ENCODE measurements around the gene GRB7. TPM values are rescaled to one million over a fixed set of nuclear protein-coding genes. Genes with fewer than 3 reads are reported as not detected.
A peak's percentile ranks its signal among the peaks of the same experiment; 100 is the strongest.

The GRB7 gene
- total and polyA plus RNA-seq, 5 experiments from 2014 or later = not detected

GRCh38 chr17:39701012-39701783 lies 36.5 kb upstream of the GRB7 start:
- Mint-ChIP-seq H3K4me3 (peak overlapping the region in 4 of 10 donors; percentile 7 to 64 (median 38)), H3K27ac (peak overlapping the region in 1 of 10 donors; percentile 1), H3K9me3 (no peaks in the 10 kb centered on the region), H3K27me3 (peaks cover 22 to 35% (median 23%) of the 10 kb centered on the region in 5 donors), H3K4me1 (peaks cover 12 to 20% (median 13%) of the 10 kb centered on the region in 4 donors), H3K36me3 (peaks cover 0 to 10% (median 6%) of the 10 kb centered on the region in 3 donors)
- ATAC-seq = no peak
- POLR2A ChIA-PET = interaction anchor here (0.6 to 1.8 kb wide), 3 partner anchors 13 to 114 kb away, joined by 3 to 7 read pairs (median 4); partner anchors contain the start of gene PGAP3
- peak in 1 of 10 donors; percentile 35 for DNase-seq

GRCh38 chr17:39701784-39702422 lies 35.8 kb upstream of the GRB7 start:
- Mint-ChIP-seq H3K4me3 (no peak overlapping the region), H3K27me3 (peaks cover 22 to 35% (median 23%) of the 10 kb centered on the region in 5 donors), H3K36me3 (peaks cover 0 to 10% (median 6%) of the 10 kb centered on the region in 3 donors), H3K4me1 (peaks cover 15 to 25% (median 20%) of the 10 kb centered on the region in 4 donors), H3K27ac (no peak overlapping the region), H3K9me3 (no peaks in the 10 kb centered on the region)
- POLR2A ChIA-PET = interaction anchor here (1.7 kb wide), 1 partner anchor 14 kb away, joined by 6 read pairs; the partner anchor contains the start of gene PGAP3
- ATAC-seq (no peak), DNase-seq (peak in 1 of 10 donors; percentile 36)

- POLR2A ChIA-PET = interaction anchor here (1.7 kb wide), 1 partner anchor 16 kb away, joined by 6 read pairs; the partner anchor contains the start of gene PGAP3
- Mint-ChIP-seq H3K27ac (peak overlapping the region in 2 of 10 donors; percentile 1 to 49), H3K4me3 (no peak overlapping the region), H3K4me1 (peaks cover 20 to 32% (median 30%) of the 10 kb centered on the region in 4 donors), H3K36me3 (peaks cover 0 to 4% (median 4%) of the 10 kb centered on the region in 3 donors), H3K9me3 (no peaks in the 10 kb centered on the region), H3K27me3 (peaks cover 20 to 35% (median 23%) of the 10 kb centered on the region in 5 donors)
- DNase-seq (peak in 1 of 10 donors; percentile 41), ATAC-seq (no peak)
These were observed 34.5 kb upstream of the GRB7 start for GRCh38 chr17:39702901-39703893.

- DNase-seq (peak in 1 of 10 donors; percentile 48), ATAC-seq (no peak)
- H3K4me3 Mint-ChIP-seq = no peak overlapping the region
- peaks cover 20 to 36% (median 32%) of the 10 kb centered on the region in 4 donors for H3K4me1 Mint-ChIP-seq
- peaks cover 18 to 31% (median 21%) of the 10 kb centered on the region in 5 donors for H3K27me3 Mint-ChIP-seq
- no peaks in the 10 kb centered on the region for H3K9me3 Mint-ChIP-seq
- peak overlapping the region in 2 of 10 donors; percentile 1 to 49 for H3K27ac Mint-ChIP-seq
- H3K36me3 Mint-ChIP-seq = peaks cover 0 to 4% (median 2%) of the 10 kb centered on the region in 3 donors
- POLR2A ChIA-PET = no interaction called here
These were observed 33.8 kb upstream of the GRB7 start for GRCh38 chr17:39703913-39704312.

GRCh38 chr17:39704821-39705551 lies 32.8 kb upstream of the GRB7 start:
- Mint-ChIP-seq H3K36me3 (peaks cover 0 to 2% (median 0%) of the 10 kb centered on the region in 3 donors), H3K4me1 (peaks cover 21 to 38% (median 31%) of the 10 kb centered on the region in 4 donors), H3K4me3 (no peak overlapping the region), H3K9me3 (no peaks in the 10 kb centered on the region), H3K27me3 (peaks cover 9 to 20% (median 14%) of the 10 kb centered on the region in 5 donors), H3K27ac (no peak overlapping the region)
- DNase-seq = peak in 1 of 10 donors; percentile 46
- POLR2A ChIA-PET = interaction anchor here (0.6 kb wide), 1 partner anchor 17 kb away, joined by 3 read pairs; the partner anchor contains the start of gene PGAP3
- ATAC-seq = no peak

- H3K27me3 Mint-ChIP-seq = peaks cover 9 to 13% (median 13%) of the 10 kb centered on the region in 5 donors
- no peaks in the 10 kb centered on the region for H3K9me3 Mint-ChIP-seq
- no peak overlapping the region for H3K27ac Mint-ChIP-seq
- H3K4me1 Mint-ChIP-seq = peaks cover 20 to 38% (median 27%) of the 10 kb centered on the region in 4 donors
- POLR2A ChIA-PET = interaction anchor here (0.6 to 1.4 kb wide), 3 partner anchors 18 to 24 kb away, joined by 3 to 4 read pairs (median 3); partner anchors contain the start of genes MIEN1 and PGAP3
- ATAC-seq (no peak), DNase-seq (peak in 1 of 10 donors; percentile 47)
- peaks cover 0 to 1% (median 0%) of the 10 kb centered on the region in 3 donors for H3K36me3 Mint-ChIP-seq
- H3K4me3 Mint-ChIP-seq = no peak overlapping the region
These were observed 31.9 kb upstream of the GRB7 start for GRCh38 chr17:39705786-39706348.

- ATAC-seq = no peak
- H3K9me3 Mint-ChIP-seq = no peaks in the 10 kb centered on the region
- peak overlapping the region in 1 of 10 donors; percentile 74 for H3K27ac Mint-ChIP-seq
- DNase-seq = peak in 1 of 10 donors; percentile 51
- peaks cover 15 to 37% (median 24%) of the 10 kb centered on the region in 4 donors for H3K4me1 Mint-ChIP-seq
- H3K4me3 Mint-ChIP-seq = peak overlapping the region in 1 of 10 donors; percentile 73
- POLR2A ChIA-PET = interaction anchor here (1.3 to 1.4 kb wide), 2 partner anchors 19 to 23 kb away, joined by 3 to 4 read pairs; partner anchors contain the start of genes MIEN1 and PGAP3
- H3K36me3 Mint-ChIP-seq = no peaks in the 10 kb centered on the region
- H3K27me3 Mint-ChIP-seq = peaks cover 4 to 8% (median 8%) of the 10 kb centered on the region in 5 donors
These were observed 31.4 kb upstream of the GRB7 start for GRCh38 chr17:39706383-39706782.

GRCh38 chr17:39706921-39707337 lies 30.8 kb upstream of the GRB7 start:
- Mint-ChIP-seq H3K27me3 (peaks cover 0 to 4% (median 3%) of the 10 kb centered on the region in 5 donors), H3K27ac (peak overlapping the region in 5 of 10 donors; percentile 47 to 74 (median 69)), H3K36me3 (no peaks in the 10 kb centered on the region), H3K9me3 (no peaks in the 10 kb centered on the region), H3K4me3 (peak overlapping the region in 9 of 10 donors; percentile 2 to 78 (median 65)), H3K4me1 (peaks cover 15 to 35% (median 22%) of the 10 kb centered on the region in 4 donors)
- DNase-seq (peak in 3 of 10 donors; percentile 31 to 63 (median 32)), ATAC-seq (peak; percentile 77 to 93)
- POLR2A ChIA-PET = interaction anchor here (0.6 to 1.4 kb wide), 3 partner anchors 19 to 212 kb away, joined by 3 to 4 read pairs (median 3); partner anchors contain the start of genes MIEN1 and PGAP3

- Mint-ChIP-seq H3K27me3 (no peaks in the 10 kb centered on the region), H3K4me3 (peak overlapping the region in 4 of 10 donors; percentile 23 to 69 (median 34)), H3K27ac (peak overlapping the region in 5 of 10 donors; percentile 22 to 78 (median 69)), H3K9me3 (no peaks in the 10 kb centered on the region), H3K4me1 (peaks cover 15 to 31% (median 22%) of the 10 kb centered on the region in 4 donors), H3K36me3 (no peaks in the 10 kb centered on the region)
- no peak for DNase-seq
- ATAC-seq = no peak
- POLR2A ChIA-PET = interaction anchor here (0.8 to 1.6 kb wide), 3 partner anchors 14 to 21 kb away, joined by 3 to 8 read pairs (median 4); partner anchors contain the start of gene MIEN1
These were observed 28.3 kb upstream of the GRB7 start for GRCh38 chr17:39709319-39709997.

Data from naive thymus-derived CD8-positive, alpha-beta T cell (primary cell).